DMS53 treated with DMSO at 0.1 percent for 48 hours (cell line): ENCODE measurements around the gene SLC9A3.
A peak's percentile ranks its signal among the peaks of the same experiment; 100 is the strongest.

Experiments used
- DNase-seq: peaks from one replicate; lab custom pipeline; 2025; ENCODE audit not compliant: unreplicated experiment; lab: John Stamatoyannopoulos, UW

Gene SLC9A3

DNA sequence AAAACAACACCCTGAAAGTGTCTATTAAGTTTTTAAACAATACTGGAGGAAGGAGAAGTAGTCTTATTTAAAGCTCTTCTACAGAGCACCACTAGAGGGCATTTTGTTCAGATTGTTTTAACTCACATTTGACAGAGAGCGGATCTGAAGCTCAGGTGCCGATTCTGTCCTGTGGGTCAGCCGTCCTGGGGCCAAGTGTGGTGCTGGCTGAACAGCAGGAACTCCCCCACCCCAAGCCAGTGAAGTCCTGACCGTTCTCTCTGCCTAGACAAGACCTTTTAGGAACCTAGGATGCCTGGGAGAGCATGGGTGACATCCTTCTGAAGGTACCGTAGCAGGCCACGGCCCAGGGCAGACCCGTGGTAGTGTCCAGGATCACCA lies 77.4 kb downstream of the SLC9A3 start:
- peak; percentile 38 for DNase-seq

DNA sequence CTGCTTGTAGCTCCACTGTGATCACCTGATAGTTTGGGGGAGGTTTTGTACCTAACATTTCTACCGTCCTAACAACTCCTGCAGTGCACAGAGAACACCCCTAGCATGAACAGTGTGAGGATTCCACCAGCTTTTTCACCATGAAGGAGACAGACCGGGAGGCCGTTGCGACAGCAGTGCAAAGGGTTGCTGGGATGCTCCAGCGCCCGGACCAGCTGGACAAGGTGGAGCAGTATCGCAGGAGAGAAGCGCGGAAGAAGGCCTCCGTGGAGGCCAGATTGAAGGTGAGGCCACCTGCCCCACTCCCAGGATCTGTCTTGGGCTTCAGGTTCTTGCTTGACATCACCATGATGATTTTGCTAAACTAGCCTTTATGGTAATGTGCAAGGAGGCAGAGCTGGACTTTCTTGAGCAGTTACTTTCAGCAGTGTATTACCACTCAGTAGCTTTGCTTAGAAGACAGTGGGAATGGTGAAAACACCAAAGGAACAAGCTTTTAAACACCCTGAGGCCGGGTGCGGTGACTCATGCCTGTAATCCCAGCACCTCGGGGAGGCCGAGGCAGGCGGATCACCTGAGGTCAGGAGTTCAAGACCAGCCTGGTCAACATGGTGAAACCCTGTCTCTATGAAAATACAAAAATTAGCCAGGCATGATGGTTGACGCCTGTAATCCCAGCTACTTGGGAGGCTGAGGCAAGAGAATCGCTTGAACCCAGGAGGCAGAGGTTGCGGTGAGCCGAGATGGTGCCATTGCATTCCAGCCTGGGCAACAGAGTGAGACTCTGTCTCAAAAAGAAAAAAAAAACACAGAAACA lies 78.0 kb downstream of the SLC9A3 start:
- no peak for DNase-seq

DNA sequence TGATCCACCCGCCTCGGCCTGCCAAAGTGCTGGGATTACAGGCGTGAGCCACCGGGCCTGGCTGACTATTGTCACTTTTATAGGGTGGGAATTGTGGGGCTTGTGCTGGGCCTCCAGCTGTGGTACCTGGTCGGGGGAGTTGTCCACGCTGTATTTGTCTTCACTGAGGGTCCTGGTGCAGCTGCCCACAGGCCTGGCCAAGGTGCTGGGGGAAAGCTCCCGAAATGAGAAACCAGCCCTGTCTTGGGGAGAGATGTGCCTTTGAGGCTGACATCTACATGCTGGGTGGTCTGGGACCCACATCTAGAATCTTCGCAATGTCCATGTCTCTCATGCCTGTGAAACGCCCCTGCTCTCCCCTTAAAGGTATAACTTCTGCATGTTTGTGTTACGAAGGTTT lies 78.7 kb downstream of the SLC9A3 start:
- DNase-seq = no peak

DNA sequence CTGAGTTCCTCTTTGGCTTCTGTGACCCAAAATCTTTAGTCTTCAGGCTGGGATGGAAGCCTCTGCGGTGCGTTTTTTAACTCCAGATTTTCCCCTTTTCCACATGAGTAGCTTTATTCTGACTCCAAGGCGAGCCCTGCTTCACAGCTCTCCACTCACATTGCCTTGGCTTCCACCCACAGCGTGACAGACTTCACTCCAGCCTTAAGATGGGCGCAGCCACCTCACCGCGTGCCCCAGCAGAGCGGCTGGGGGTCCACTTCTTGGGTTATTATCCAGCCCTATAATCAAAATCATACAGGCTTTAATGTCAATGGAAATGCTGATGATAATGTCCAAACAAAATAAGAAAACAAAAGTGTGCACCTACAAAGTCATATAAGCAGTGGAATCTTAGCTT lies 80.0 kb downstream of the SLC9A3 start:
- no peak for DNase-seq

DNA sequence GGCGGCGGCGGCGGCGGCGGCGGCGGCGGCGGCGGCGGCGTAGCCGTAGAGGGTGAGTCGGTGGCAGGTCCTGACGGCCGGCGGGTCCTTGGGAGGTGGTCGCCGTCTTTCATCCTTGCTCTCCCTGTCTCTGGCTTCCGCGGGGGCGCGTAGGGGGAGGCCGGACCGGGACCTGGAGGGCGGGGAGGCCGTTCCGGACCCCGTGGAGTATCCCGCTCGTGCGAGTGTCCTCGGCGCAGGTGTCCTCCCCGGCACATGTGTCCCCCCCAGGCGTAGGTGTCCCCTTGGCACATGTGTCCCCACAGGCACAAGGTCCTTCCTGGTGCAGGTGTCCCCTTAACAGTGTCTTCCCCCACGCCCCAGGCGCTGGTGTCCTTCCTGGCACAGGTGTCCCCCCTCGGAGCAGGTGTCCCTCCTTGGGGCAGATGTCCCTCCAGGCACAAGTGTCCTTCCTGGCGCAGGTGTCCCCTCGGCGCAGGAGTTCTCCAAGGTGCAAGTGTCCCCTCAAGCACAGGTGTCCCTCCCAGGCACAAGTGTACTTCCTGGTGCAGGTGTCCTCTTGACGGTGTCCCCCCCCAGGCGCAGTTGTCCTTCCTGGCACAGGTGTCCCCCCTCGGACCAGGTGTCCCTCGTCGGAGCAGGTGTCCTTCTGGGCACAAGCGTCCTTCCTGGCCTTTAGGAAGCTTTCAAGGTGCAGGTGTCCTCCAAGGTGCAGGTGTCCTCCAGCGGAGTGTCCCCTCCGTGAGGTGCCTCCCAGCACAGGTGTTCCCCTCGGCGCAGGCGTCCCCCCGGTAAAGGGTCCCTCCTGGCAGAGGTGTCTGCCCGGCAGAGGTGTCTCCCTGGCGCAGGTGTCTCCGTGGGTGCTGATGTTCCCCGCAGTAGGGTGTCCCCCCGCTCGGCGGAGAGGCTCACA lies 80.8 kb downstream of the SLC9A3 start:
- peak; percentile 83 for DNase-seq

DNA sequence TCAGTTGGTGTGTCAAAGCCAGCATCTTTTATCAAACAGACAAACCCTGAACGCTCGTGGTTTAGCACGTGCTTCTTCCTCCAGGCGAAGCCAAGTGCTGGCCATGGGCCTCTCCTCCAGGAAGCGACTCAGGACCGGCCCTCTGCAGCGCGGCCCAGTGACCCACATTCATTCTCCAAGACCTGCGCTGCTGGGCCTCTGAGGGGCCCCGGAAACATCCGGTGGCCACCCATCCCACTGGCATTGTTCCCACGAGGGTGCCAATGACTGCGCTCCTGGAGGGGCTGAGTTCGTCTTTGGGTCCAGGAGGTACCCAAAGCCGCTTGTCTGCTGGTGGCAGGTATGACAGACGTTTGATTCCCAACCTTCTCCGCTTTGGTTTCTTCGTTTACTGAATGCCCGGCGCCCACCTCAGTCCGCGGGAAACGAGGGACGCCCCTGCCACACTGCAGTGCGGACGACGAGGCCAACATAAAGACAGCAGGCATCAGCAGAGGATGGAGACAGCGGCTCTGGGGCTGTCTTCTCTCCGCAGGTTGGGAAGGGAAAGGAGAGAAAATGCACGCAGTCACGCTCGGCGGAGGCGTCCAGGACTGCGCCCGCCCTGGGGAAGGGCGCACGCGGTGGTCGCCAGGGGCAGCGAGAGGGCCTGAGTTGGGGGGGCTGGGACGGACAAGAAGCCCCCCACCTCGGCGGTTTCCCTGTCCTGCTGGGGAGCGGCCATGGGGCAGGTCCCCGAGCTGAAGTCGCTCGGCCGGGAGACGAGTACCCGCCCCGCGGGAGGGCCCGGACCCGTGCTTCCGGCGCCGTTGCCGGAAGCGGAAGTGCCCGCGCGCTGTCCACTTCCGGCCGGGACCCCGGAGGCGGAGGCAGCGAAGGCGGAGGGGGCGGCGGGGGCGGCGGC lies 81.7 kb downstream of the SLC9A3 start, which contains the start of gene EXOC3:
EXOC3 (plus strand) TSS at position 842 of the 904 bp plus-strand sequence. CDS start 3,030 bp downstream, outside the sequence.
- DNase-seq = peak; percentile 55

DNA sequence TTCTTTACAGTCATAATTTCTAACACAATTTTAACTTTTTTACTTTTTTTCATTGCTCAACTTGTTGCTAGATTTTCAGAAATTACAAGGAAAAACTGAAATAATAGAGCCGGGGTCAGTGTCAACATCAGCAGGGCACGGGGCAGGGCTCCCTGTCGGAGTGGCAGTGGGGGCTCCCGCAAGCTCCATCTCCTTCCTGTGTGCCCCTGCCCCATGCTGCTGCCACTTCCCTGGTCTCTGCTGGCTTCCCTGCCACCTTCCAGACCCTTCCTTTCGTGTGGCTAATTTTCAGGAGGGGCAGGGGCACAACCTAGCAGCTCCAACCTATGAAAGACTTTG lies 82.3 kb downstream of the SLC9A3 start:
- no peak for DNase-seq

DNA sequence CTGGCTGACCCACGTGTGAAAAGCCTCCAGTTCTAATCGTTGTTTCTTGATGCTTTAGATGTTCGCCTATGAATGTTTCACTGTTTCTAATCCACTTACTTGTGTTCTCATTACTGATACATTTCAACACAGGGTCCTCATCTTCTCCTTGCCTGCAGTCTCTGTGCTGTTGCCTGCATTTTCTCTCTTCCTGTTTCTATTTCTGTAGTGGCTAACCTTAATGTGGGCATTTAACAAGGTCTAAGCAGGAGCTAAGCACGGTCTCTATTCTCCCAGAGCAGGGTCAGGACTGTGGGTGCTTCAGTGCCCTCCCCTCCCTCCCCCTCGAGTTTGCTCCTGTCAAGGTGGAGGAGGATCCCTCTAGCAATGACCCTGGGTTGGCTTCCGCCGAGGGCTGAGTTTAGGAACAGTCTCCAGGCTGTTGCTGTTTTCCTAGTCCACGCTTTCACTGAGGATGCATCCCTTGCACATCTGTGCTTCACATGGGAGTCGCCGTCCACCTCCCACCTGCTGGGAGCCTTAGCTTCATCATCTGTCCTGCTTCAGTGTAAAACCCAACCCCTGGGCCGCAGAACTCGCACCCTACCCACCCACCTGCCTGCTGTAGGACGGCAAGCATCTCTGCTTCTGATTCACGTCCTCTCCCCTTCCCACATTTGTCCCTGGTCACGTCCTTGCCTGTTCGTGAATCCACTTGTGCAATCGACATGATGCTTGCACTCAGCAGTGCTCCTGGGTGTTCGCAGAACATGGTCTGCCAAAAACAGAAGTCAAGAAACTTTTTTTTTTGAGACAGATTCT lies 83.6 kb downstream of the SLC9A3 start:
- DNase-seq = no peak

DNA sequence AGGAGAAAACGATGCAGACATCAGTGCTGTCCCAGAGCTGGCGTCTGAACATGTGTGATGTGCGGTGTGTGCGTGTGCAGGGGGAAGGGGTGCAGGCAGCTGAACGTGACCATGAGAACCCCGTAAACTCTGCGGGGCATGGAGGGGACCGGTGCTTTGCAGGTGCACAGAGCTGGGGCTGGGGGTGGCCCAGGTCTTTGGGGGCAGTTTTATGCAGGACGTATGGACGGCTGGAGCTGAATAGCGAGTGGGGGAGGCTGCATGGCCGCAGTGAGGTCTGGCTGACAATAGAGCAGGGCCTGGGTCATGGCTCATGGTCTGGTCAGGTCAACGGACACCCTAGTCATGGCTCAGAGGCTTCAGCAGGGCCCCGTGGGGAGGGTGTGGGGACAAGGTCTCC lies 84.6 kb downstream of the SLC9A3 start:
- no peak for DNase-seq

DNA sequence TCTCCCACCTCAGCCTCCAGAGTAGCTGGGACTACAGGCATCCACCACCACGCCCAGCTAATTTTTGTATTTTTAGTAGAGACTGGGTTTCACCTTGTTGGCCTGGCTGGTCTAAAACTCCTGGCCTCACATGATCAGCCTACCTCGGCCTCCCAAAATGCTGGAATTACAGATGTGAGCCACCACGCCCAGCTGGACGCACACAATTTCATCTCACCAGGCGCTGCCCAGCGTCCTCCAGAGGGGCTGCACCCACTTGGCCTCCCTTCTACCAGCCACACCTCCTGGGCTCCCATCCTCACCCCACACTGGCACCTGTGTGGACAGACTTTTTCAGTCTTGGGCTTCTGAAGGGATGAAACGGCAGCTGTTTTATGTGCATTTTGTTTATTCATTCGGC lies 85.1 kb downstream of the SLC9A3 start:
- no peak for DNase-seq

DNA sequence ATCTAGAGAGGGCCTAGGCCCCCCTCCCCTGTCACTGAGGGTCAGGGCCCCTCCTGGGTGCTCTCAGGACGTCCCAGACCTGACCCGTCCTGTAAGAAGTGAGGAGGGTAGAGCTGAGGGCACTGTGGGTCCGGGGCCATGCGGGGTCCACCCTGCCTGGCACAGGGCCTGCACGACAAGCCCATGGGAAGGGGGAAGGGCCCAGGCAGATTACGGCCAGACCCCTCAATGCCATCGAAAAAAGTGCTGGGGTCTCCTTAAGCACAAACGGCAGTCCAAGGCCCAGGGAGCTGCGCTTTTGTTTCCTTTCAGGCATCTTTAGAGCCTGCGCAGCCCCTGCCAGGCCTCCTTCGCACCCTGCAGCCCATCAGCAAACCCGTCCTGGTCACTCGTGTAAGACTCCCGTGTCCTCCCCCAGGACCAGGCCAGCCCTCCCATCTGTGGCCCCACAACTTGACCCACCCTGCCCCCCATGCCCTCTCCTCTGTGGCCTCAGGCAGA lies 85.7 kb downstream of the SLC9A3 start:
- DNase-seq = no peak

DNA sequence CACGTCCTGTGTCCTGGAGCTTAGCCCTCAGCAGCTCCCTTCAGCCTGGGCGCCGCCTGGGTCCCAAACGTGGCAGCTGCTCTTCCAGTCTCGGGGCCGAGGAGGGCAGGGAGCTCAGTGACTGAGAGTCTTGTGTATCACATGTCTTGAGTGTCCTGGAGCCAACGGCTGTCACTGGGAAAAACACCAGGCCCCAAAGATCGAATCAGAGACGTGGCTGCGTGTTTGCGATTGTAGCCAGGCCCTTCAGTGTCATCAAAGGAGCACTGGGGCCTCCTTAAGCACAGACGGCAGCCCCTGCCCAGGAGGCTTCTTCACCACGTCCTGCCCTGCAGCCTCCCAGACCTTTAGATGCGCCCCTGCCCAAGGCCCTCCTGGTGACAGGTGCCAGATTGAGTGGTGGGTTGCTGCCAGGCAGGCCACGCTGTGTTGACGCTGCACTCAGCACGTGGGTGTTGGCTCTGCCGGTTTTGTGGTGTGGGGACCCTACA lies 86.9 kb downstream of the SLC9A3 start:
- no peak for DNase-seq

DNA sequence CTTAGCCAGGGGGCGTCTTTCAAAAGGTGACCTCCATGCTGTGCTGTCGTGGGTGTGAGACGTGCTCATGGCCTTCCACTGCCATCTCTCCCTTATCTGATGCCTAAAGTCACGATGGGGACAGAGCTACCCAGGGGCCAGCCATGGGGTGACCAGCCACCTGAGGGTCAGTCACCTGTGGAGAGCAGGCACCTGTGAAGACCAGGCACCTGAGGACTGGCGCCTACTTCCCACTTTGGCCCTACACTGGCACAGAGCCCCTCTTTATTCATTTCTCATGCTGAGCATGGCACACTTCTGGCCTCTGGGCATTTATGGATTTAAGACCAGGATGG lies 87.6 kb downstream of the SLC9A3 start:
- DNase-seq = no peak

DNA sequence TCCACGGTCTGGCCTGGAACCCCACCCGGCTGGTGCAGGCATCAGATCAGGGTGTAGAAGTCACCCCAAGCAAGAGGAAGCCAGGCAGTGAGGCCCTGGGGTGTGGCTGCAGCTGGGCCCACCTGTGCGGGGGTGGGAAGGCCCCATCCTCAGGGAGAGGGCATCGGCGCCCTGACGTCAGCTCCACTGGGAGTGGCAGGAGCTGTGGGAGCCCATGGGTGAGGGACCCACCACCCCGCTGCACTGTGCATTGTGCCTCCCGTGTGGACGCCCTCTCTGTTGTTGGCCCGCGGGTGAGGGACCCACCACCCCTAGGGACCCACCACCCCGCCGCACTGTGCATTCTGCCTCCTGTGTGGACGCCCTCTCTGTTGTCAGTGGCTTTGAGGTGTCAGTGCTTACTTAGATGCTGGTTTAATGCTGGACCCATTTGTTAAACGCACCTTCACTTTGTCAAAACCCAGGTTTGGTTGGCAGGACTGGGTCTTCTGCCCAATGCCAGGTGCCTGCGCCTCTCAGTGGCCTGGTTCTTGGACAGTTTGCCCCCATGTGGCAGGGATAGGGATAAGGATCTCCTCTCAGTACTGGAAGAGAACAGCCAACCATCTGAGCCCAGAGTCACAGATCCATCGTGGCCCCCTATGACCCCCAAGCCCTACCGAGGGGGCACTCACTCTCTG lies 88.1 kb downstream of the SLC9A3 start:
- DNase-seq = peak; percentile 30

DNA sequence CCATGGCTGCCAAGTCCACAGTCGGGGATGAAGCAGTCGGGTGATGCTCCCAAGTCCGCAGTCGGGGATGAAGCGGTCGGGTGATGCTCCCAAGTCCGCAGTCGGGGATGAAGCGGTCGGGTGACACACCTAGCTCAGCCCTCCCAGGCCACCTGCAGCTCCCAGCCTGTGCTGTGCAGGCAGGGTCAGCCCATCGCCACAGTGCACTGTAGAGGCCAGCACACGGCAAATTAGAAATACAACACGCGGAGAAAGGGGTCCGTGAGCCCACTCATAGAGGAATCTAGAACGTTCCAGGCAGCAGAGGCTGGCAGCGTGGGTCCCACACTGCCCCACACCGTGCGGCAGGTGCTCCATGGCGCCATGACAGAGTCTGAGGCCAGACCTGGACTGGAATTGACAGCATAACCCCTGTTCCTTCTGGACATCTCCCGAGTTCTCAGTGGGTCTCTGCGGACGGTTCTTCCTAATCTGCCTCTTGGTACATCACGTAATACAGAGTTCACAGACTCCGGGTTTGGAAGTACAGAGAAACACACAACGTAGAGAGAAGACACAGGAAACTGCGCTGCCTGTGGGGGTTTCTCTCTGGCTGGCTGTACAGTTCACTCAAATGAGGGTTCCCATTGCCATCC lies 89.0 kb downstream of the SLC9A3 start:
- no peak for DNase-seq

DNA sequence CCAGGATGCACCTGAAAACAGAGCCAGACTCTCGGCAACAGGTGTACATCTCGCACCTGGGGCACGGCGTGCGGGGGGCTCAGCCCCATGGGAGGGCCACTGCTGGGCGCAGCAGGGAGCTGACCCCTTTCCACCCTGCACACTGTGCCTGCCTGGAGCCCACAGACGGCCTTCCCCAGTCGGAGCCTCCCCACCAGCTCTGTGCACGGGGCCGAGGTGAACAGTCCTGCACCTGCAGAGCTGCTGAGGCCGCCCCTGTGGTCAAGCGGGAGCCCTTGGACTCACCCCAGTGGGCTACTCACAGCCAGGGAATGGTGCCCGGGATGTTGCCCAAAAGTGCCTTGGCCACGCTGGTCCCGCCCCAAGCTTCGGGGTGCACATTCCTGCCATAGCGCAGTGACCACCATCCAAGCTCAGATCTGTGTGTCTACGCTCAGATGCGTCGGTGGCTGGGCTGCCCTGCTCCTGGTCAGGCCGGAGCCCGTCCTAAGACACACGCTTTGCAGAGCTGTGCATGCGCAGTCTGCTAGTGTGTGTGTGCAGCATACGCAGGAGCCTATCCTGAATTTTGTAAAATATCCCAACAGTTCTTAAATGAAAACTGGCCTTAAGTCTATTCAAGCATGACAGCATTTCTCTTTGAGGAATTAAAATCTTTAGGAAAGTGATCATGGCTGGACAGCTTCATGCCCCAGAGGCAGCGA lies 89.7 kb downstream of the SLC9A3 start:
- no peak for DNase-seq

DNA sequence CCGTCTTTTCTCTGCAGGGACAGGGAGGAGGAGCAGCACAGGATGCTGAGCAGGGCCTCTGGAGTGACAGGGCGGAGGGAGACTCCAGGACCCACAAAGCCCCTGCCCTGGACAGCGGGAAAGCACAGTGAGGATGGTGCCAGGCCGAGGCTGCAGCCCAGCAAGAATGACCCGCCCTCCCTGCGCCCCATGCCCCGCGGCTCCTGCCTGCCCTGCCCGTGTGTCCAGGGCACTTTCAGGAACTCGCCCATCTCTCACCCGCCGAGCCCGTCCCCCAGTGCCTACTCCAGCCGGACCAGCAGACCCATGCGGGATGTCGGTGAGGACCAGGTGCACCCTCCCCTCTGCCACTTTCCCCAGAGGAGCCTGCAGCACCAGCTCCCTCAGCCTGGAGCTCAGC lies 90.4 kb downstream of the SLC9A3 start:
- no peak for DNase-seq
